AG09319 (cell line): ENCODE measurements around the gene RPLP1.

ENCODE experiments used
- DNase-seq: peaks from one replicate; pipeline ENCODE4 v3.0.0-alpha.2; 2010; ENCODE audit warnings: low read depth; ENCODE audit errors: extremely low read depth
- TF ChIP-seq, protein P1 (sequence below): IDR thresholded peaks from 2 replicates; pipeline ENCODE4 v1.5.1; 2011; ENCODE audit warnings: low read depth, mild to moderate bottlenecking, inconsistent platforms, low read length, moderate library complexity

RPLP1 gene

DNA sequence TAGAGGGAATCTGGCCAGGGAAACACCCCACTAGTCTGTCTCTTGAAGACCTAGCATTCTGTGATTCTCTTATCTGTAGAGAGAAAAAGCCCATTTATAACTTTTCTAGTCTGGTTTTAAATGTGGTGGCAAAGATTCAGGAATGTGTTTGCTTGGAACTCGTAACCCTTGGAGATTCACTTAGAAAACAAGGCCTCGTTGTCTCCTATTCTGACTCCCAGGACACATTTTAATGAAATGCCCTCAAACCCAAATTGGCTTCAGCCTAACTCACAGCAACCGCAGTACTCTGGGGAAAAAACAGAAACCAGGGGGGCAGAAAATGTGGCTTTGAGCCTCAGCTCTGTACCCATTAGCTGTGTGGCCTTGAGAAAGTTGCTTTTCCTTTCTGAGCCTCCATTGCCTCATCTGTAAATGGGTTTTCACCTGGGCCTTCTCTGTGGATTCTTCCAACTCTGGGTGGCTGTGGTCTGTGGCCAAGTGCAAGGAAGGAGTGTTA lies 36.5 kb downstream of the RPLP1 start:
- TF ChIP-seq, protein P1, sequence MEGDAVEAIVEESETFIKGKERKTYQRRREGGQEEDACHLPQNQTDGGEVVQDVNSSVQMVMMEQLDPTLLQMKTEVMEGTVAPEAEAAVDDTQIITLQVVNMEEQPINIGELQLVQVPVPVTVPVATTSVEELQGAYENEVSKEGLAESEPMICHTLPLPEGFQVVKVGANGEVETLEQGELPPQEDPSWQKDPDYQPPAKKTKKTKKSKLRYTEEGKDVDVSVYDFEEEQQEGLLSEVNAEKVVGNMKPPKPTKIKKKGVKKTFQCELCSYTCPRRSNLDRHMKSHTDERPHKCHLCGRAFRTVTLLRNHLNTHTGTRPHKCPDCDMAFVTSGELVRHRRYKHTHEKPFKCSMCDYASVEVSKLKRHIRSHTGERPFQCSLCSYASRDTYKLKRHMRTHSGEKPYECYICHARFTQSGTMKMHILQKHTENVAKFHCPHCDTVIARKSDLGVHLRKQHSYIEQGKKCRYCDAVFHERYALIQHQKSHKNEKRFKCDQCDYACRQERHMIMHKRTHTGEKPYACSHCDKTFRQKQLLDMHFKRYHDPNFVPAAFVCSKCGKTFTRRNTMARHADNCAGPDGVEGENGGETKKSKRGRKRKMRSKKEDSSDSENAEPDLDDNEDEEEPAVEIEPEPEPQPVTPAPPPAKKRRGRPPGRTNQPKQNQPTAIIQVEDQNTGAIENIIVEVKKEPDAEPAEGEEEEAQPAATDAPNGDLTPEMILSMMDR, result no peak
- no peak for DNase-seq

DNA sequence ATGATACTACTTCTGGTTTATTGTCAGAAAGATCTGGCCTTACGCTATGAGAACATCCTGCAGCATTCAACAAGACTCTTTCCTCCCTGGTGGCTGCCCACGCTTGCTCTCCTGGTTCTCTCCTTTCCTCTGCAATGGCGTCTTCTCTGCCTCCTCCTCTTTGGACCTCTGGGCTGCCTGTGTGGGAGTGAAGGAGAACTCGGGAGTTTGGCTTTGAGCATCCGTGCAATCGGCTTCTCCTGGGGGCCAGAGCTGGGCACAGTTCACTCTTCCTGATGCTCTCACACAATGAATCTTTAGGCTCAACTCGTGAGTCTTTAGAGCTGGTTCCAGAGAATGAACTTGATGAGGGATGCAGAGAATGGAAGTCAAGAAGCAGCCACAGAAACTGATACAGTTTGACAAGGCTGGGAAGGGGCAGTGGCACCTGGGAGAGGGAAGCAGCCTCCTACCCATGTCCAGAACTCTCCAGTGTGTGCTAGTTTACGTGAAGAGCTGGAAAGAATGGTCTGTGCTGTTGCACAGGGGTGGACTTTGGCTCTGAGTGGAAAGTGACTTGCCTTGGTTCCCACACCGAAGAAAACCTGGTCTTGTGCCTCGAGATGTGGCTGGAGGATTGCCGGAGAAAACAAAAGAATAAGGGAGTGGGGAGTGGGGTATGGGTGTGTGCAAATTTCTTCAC lies 37.9 kb downstream of the RPLP1 start:
- DNase-seq, result no peak
- TF ChIP-seq, protein P1, result no peak

DNA sequence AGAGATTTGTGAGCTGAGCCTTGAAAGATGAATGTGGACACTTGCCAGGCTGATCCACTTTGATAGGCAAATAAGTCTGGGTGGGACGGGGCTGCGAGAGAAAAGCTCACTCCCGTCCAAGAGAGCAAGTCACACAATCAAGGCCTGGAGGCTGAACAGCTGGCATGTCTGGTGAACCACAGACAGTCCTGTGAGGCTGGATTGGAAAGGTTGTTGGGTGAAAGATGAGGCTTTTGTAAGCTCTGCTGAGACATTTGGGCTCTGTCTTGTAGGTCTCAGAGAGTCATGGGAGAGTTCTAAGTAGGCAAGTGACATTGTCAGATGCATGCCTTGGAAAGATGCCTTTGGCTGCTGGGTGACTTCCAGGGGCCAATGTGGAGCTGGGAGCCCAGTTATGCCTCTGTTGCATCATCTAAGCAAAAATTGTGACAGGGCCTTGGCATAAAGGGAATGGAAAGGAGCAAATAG lies 38.5 kb downstream of the RPLP1 start:
- no peak for DNase-seq
- TF ChIP-seq, protein P1, result no peak

DNA sequence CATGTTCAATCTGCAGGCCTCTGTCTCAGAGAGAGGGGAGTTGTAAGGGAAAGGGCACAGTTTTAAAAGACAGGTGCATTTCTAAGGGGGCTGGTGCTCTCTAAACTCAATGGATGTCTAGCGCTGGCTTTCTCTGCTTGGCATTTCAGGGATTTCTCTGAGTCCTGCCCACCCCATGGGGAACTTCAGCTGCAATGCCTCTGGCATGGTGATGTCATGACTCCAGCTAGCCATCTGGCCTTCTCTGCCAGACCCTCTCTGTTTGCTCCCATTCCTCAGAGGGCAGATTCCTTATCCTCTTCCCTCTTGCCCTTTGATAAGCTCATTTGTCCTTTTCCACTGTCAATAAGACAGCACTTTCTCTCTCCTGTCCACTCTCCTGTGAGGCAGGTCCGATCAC lies 40.8 kb downstream of the RPLP1 start:
- no peak for DNase-seq
- TF ChIP-seq, protein P1, result no peak

DNA sequence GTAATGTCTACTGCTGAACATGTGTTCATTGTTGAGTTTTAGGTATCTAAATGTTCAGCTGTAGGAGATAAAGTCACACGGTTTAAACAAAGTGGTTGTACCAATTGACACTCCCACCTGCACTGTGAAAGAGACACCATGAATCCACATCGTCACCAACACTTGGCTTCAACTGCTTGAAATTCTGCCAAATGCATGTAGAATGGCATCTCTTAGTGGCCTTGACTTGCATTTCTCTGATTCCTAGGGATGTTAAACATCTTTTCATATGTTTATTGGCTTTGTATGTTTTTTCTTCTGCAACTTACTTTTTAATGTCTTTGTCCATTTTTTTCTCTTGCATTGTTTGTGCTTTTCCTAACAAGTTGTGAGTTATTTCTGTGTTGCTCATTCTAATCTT lies 43.4 kb downstream of the RPLP1 start:
- no peak for DNase-seq
- TF ChIP-seq, protein P1, result no peak

DNA sequence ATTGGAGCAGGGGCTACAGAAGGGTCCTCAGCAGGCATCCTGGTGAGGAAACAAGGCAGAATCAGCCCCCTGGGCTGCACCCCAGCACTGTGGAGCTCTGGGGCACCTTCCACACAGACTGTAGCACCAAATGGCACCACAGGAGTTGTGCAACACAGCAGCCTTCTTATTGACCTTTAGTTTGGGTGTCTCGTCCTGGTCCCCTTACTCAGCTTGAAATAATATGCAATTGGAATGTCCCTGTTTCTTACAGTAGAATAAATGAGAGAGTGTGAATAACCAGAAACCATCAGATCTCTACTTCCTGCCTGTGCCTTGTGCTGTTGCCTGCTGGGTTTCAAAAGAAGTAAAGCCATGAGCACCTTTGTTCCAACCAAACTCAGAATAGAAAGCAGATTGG lies 44.5 kb downstream of the RPLP1 start:
- TF ChIP-seq, protein P1, result no peak
- DNase-seq, result no peak

DNA sequence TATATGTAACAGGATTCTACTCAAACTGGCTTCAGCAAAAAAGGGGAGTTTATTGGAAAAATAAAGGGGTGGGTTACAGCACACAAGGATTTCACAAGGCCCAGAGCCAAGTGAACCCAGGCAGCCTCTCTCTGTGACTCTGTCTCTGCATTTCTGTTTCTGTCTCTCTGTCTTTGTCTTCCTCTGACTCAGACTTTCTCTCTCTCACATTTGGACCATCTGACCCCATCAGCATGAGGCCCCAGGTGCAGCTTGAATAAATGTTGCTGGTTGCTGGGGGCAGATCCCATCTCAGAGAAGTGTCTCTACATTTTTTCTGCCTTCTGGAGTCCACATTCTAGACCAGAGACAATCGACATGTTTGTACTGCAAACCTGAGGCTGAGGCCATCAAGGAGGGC lies 45.0 kb downstream of the RPLP1 start:
- TF ChIP-seq, protein P1, result no peak

More for the DNA sequence above, 45.0 kb downstream of the RPLP1 start:
- no peak for DNase-seq
